K562 (cell line): Measurements from ENCODE around the gene DLGAP1. TPM values are rescaled to one million over a fixed set of nuclear protein-coding genes. Genes with fewer than 3 reads are reported as not detected.

Experiments
- ARID2 ChIP-seq: fragments of 450-650 bp; IDR thresholded peaks from 2 replicates; pipeline ENCODE4 v1.6.1; 2017; ENCODE audit warnings: antibody characterized with exemption, mild to moderate bottlenecking
- ATF2 ChIP-seq: sonication (generic); formaldehyde crosslinking; IDR thresholded peaks from 2 replicates; pipeline ENCODE4 v1.8.1; 2022; ENCODE audit warnings: missing genetic modification reagents
- CBX3 ChIP-seq, 2 experiments: IDR thresholded peaks; 1 replicate in 1 of 2; 2 replicates in 1 of 2; pipeline ENCODE4 v1.6.1; 2012; ENCODE audit warnings: inconsistent platforms in 2 of 2, low read length in 2 of 2, borderline replicate concordance in 1 of 2, control low read depth in 1 of 2
- CUX1 ChIP-seq: fragments of 200-800 bp; sonication (Bioruptor generic); IDR thresholded peaks from 2 replicates; pipeline ENCODE4 v1.6.1; 2016; ENCODE audit warnings: missing genetic modification characterization, missing compliant biosample characterization
- DIDO1 ChIP-seq: fragments of 450-650 bp; IDR thresholded peaks from 2 replicates; pipeline ENCODE4 v1.6.1; 2016; ENCODE audit warnings: low read depth, missing biosample characterization, missing genetic modification characterization
- GABPB1 ChIP-seq: sonication (generic); formaldehyde crosslinking; IDR thresholded peaks from 2 replicates; pipeline ENCODE4 v1.8.0; 2022; ENCODE audit warnings: mild to moderate bottlenecking, missing genetic modification reagents
- HINFP ChIP-seq: fragments of 450-650 bp; conservative IDR thresholded peaks from 2 replicates; pipeline ENCODE4 v1.6.1; 2016; ENCODE audit warnings: missing genetic modification characterization, low read depth, mild to moderate bottlenecking, control low read depth, missing compliant biosample characterization
- HMGXB4 ChIP-seq: sonication (generic); formaldehyde crosslinking; IDR thresholded peaks from 2 replicates; pipeline ENCODE4 v1.8.1; 2023; ENCODE audit warnings: mild to moderate bottlenecking, missing genetic modification reagents
- IFI16 ChIP-seq: fragments of 250-450 bp; sonication (Bioruptor Pico); IDR thresholded peaks from 2 replicates; pipeline ENCODE4 v2.1.2; 2022; ENCODE audit warnings: mild to moderate bottlenecking, inconsistent platforms
- JUNB ChIP-seq: fragments of 450-650 bp; formaldehyde crosslinking; conservative IDR thresholded peaks from 2 replicates; pipeline ENCODE4 v1.4.0; 2020; ENCODE audit warnings: mild to moderate bottlenecking
- MEF2D ChIP-seq: conservative IDR thresholded peaks from 2 replicates; pipeline ENCODE4 v1.6.1; 2016; ENCODE audit warnings: low read depth, missing genetic modification characterization, missing compliant biosample characterization
- MXI1 ChIP-seq: IDR thresholded peaks from 2 replicates; pipeline ENCODE4 v1.6.1; 2011; ENCODE audit warnings: low read depth, mild to moderate bottlenecking, improper control_type of control experiment, low read length
- NELFE ChIP-seq: IDR thresholded peaks from 2 replicates; pipeline ENCODE4 v1.6.1; 2011; ENCODE audit warnings: mild to moderate bottlenecking; ENCODE audit not compliant: insufficient read depth, insufficient read length
- NEUROD1 ChIP-seq: fragments of 150-350 bp; IDR thresholded peaks from 2 replicates; pipeline ENCODE4 v1.6.1; 2014; ENCODE audit warnings: borderline replicate concordance, low read length, low read depth; ENCODE audit not compliant: partially characterized antibody
- PTBP1 ChIP-seq: fragments of 200-400 bp; formaldehyde crosslinking; IDR thresholded peaks from 2 replicates; pipeline ENCODE4 v1.6.1; 2017; ENCODE audit warnings: low read depth, low read length
- TSC22D4 ChIP-seq: fragments of 450-650 bp; IDR thresholded peaks from 2 replicates; pipeline ENCODE4 v1.6.1; 2016; ENCODE audit warnings: missing genetic modification characterization, missing biosample characterization, control low read depth
- ZNF707 ChIP-seq: fragments of 250-450 bp; sonication (Bioruptor Pico); conservative IDR thresholded peaks from 2 replicates; pipeline ENCODE4 v1.8.0; 2022; ENCODE audit warnings: inconsistent platforms, mild to moderate bottlenecking, moderate library complexity
- ZNF717 ChIP-seq: fragments of 250-450 bp; sonication (Bioruptor Pico); IDR thresholded peaks from 2 replicates; pipeline ENCODE4 v1.5.0; 2021
- polyA plus RNA-seq, 8 experiments: library from polyadenylated mRNA; depleted of rRNA in 4 of 8; stranded (reverse) in 5 of 8; unstranded in 3 of 8; fragments of >200 nt; fragmentation: Nextera tagmentation in 2 of 8; fragmentation: Illumina TruSeq in 1 of 8; extraction: Ambion mirVana in 2 of 8; extraction: Trizol in 1 of 8; gene quantifications; 2 replicates each; pipeline versions ENCODE4 v1.2.1 to v1.2.3, GENCODE V29; 2011 to 2014; ENCODE audit warnings: inconsistent platforms in 1 of 8, missing spikeins in 1 of 8
- total RNA-seq, 7 experiments: library from RNA; depleted of rRNA in 6 of 7; stranded (reverse); fragments of >200 nt in 6 of 7; fragmentation: Illumina TruSeq in 2 of 7; extraction: Trizol in 2 of 7; gene quantifications; 2 replicates each; pipeline versions ENCODE4 v1.2.1 to v1.2.3, GENCODE V29; 2011 to 2021; ENCODE audit warnings: low replicate concordance in 1 of 7

DLGAP1 gene
- total and polyA plus RNA-seq, 9 of the 15 experiments (the other 6 are each of a cell fraction or from before 2014, with no cell fraction given) = 0.04 to 0.22 (median 0.08) TPM

- TF ChIP-seq CUX1 (CRISPR knock-in tag) = no peak
- no peak for TF ChIP-seq ZNF717 (CRISPR knock-in tag)
- no peak for TF ChIP-seq NELFE
- no peak for TF ChIP-seq GABPB1
- no peak for TF ChIP-seq DIDO1 (tag)
- no peak for TF ChIP-seq TSC22D4
- TF ChIP-seq NEUROD1 = no peak
- no peak for TF ChIP-seq ATF2 (CRISPR knock-in tag)
- TF ChIP-seq MEF2D (tag) = no peak; the same call in 1 of the 2 replicates
- TF ChIP-seq MXI1 = no peak
- TF ChIP-seq JUNB = no peak
- no peak for TF ChIP-seq PTBP1
- TF ChIP-seq HINFP = no peak
- no peak for TF ChIP-seq HMGXB4 (CRISPR knock-in tag)
- TF ChIP-seq CBX3 (IDR thresholded peaks at IDR 0.05; ENCODE audit: borderline replicate concordance in 1 of 2, low read length in 2 of 2) = peak in 1 of 2 experiments; percentile 51; a peak in 1 of 3 replicates
- no peak for TF ChIP-seq IFI16
- TF ChIP-seq ZNF707 = no peak
- TF ChIP-seq ARID2 = no peak
These were observed 928.4 kb downstream of the DLGAP1 start (continued) for GRCh38 chr18:3526421-3527354.
